B cell (primary cell): ENCODE measurements around the gene SOAT2. TPM values are rescaled to one million over a fixed set of nuclear protein-coding genes. Genes with fewer than 3 reads are reported as not detected.

Experiments
- ATAC-seq: fragments of 200-7000 bp; cut with Tn5 transposase; one replicate; pipeline ENCODE4 v1.10.0; 2021; ENCODE audit warnings: low read depth, mild to moderate bottlenecking, moderate number of reproducible peaks, moderate library complexity
- CTCF ChIA-PET: fragments of 350-600 bp; sonication (Branson Sonifier 250); formaldehyde crosslinking; loops from one replicate; lab custom pipeline; 2021; ENCODE audit warnings: antibody characterized with exemption, inconsistent platforms; lab: Charles Lee
- POLR2A ChIA-PET: fragments of 350-600 bp; sonication (Branson Sonifier 250); formaldehyde crosslinking; loops from one replicate; lab custom pipeline; 2021; ENCODE audit warnings: antibody characterized with exemption; lab: Charles Lee
- DNase-seq: peaks from one replicate; pipeline ENCODE4 v3.0.0; 2013
- H2AFZ ChIP-seq: 2 replicates; pipeline ENCODE4 v1.6.1; 2012; ENCODE audit warnings: mild to moderate bottlenecking, low read depth, low read length; ENCODE audit not compliant: insufficient read depth, poor library complexity, severe bottlenecking
- H3K27ac ChIP-seq, 2 donors: 1 replicate in 1 of 2; 2 replicates in 1 of 2; pipeline ENCODE4 v1.5.1; 2012 to 2013; ENCODE audit warnings: low read length in 2 of 2, mild to moderate bottlenecking in 2 of 2, moderate library complexity in 1 of 2
- H3K27me3 ChIP-seq, 4 experiments: fragments of 200-600 bp in 1 of 4; sonication (generic) in 1 of 4; replicated peaks in 1 of 4; 1 replicate in 2 of 4; 2 replicates in 2 of 4; pipeline versions ENCODE4 v1.6.1 to v1.7.0; 2013 to 2016; ENCODE audit warnings: low read length in 3 of 4, mild to moderate bottlenecking in 2 of 4, mixed read lengths in 1 of 4, moderate library complexity in 1 of 4; ENCODE audit not compliant: insufficient read depth in 4 of 4, control insufficient read depth in 3 of 4; ENCODE audit errors: control extremely low read depth in 1 of 4
- H3K36me3 ChIP-seq, 2 experiments: replicated peaks in 1 of 2; 1 replicate in 1 of 2; 2 replicates in 1 of 2; pipeline versions ENCODE4 v1.6.1 to v1.7.1; 2013; ENCODE audit warnings: low read length in 1 of 2; ENCODE audit not compliant: insufficient read depth in 2 of 2, control insufficient read depth in 1 of 2; ENCODE audit errors: control extremely low read depth in 1 of 2, extremely low read depth in 1 of 2
- H3K4me1 ChIP-seq, 2 donors: fragments of 200-600 bp in 1 of 2; sonication (generic) in 1 of 2; 1 replicate in 1 of 2; 2 replicates in 1 of 2; pipeline versions ENCODE4 v1.5.1 to v1.6.1; 2013 to 2017; ENCODE audit warnings: low read length in 2 of 2; ENCODE audit not compliant: control insufficient read depth in 2 of 2, insufficient read depth in 2 of 2
- H3K4me2 ChIP-seq: replicated peaks from 2 replicates; pipeline ENCODE3; 2012; ENCODE audit warnings: mild to moderate bottlenecking, low read depth, low read length; ENCODE audit not compliant: poor library complexity, severe bottlenecking
- H3K4me3 ChIP-seq, 5 experiments: fragments of 200-600 bp in 1 of 5; sonication (generic) in 1 of 5; 1 replicate in 3 of 5; 2 replicates in 2 of 5; pipeline versions ENCODE4 v1.5.1 to v1.7.0; 2011 to 2016; ENCODE audit warnings: low read length in 4 of 5, mild to moderate bottlenecking in 4 of 5, low read depth in 2 of 5, control low read depth in 1 of 5, moderate library complexity in 1 of 5; ENCODE audit not compliant: insufficient read depth in 1 of 5; ENCODE audit errors: control extremely low read depth in 1 of 5, extremely low read depth in 1 of 5
- H3K79me2 ChIP-seq: fragments of 200-600 bp; sonication (generic); one replicate; pipeline ENCODE4 v1.6.0; 2016; ENCODE audit warnings: low read length; ENCODE audit not compliant: control insufficient read depth, insufficient read depth
- H3K9ac ChIP-seq: fragments of 200-600 bp; sonication (generic); 2 replicates; pipeline ENCODE4 v1.6.1; 2017; ENCODE audit warnings: mild to moderate bottlenecking, low read length, moderate library complexity
- H3K9me3 ChIP-seq, 3 donors: one replicate each; pipeline versions ENCODE4 v1.6.1 to v1.7.1; 2013; ENCODE audit warnings: low read length in 2 of 3; ENCODE audit not compliant: control insufficient read depth in 2 of 3, insufficient read depth in 1 of 3; ENCODE audit errors: control extremely low read depth in 1 of 3
- H4K20me1 ChIP-seq: 2 replicates; pipeline ENCODE4 v1.6.0; 2012; ENCODE audit warnings: mild to moderate bottlenecking, low read length; ENCODE audit not compliant: insufficient read depth, control insufficient read depth, poor library complexity, severe bottlenecking
- H3K27ac Mint-ChIP-seq: one replicate; pipeline ENCODE4 v1.8.0; 2021; ENCODE audit warnings: mixed read lengths
- H3K27me3 Mint-ChIP-seq: one replicate; pipeline ENCODE4 v1.8.0; 2021; ENCODE audit warnings: mixed read lengths
- H3K4me1 Mint-ChIP-seq: one replicate; pipeline ENCODE4 v1.8.0; 2021; ENCODE audit warnings: mixed read lengths
- H3K4me3 Mint-ChIP-seq: one replicate; pipeline ENCODE4 v1.8.0; 2021; ENCODE audit warnings: mixed read lengths
- H3K9me3 Mint-ChIP-seq: one replicate; pipeline ENCODE4 v1.8.0; 2022; ENCODE audit warnings: mixed read lengths; ENCODE audit not compliant: insufficient read depth
- EZH2 ChIP-seq: IDR thresholded peaks from 2 replicates; pipeline ENCODE4 v1.6.1; 2012; ENCODE audit warnings: borderline replicate concordance, low read depth, mild to moderate bottlenecking, moderate library complexity, low read length; ENCODE audit not compliant: insufficient read depth, poor library complexity, severe bottlenecking
- WGBS: methylation state at CpG from one replicate; pipeline ENCODE4 v1.1.5; 2013; ENCODE audit warnings: missing lambda C conversion rate; ENCODE audit not compliant: insufficient coverage; 5-methylcytosine and 5-hydroxymethylcytosine counted together
- intact Hi-C: fragments of 100-400 bp; cut with micrococcal nuclease; formaldehyde crosslinking; loops from one replicate; pipeline ENCODE4 v1.10.0; 2022
- polyA plus RNA-seq: library from polyadenylated mRNA; depleted of rRNA; stranded (reverse); fragments of >200 nt; gene quantifications from 2 replicates; pipeline ENCODE4 v1.2.3, GENCODE V29; 2012
- total RNA-seq, 2 donors: library from RNA; stranded (reverse); fragments of 120-200 nt in 1 of 2; gene quantifications; 1 replicate in 1 of 2; 2 replicates in 1 of 2; pipeline versions ENCODE4 v1.2.3 to v1.2.4, GENCODE V29; 2013 to 2022
- TF ChIP-seq, protein P1 (sequence below): fragments of 200-600 bp; IDR thresholded peaks from one replicate; pipeline ENCODE4 v1.8.0; 2022; ENCODE audit warnings: antibody characterized with exemption, mild to moderate bottlenecking

Gene SOAT2
- total and polyA plus RNA-seq, 2 donors (not counting 1 experiment from before 2014, with no cell fraction given): 0.31 TPM; not detected in 1

DNA sequence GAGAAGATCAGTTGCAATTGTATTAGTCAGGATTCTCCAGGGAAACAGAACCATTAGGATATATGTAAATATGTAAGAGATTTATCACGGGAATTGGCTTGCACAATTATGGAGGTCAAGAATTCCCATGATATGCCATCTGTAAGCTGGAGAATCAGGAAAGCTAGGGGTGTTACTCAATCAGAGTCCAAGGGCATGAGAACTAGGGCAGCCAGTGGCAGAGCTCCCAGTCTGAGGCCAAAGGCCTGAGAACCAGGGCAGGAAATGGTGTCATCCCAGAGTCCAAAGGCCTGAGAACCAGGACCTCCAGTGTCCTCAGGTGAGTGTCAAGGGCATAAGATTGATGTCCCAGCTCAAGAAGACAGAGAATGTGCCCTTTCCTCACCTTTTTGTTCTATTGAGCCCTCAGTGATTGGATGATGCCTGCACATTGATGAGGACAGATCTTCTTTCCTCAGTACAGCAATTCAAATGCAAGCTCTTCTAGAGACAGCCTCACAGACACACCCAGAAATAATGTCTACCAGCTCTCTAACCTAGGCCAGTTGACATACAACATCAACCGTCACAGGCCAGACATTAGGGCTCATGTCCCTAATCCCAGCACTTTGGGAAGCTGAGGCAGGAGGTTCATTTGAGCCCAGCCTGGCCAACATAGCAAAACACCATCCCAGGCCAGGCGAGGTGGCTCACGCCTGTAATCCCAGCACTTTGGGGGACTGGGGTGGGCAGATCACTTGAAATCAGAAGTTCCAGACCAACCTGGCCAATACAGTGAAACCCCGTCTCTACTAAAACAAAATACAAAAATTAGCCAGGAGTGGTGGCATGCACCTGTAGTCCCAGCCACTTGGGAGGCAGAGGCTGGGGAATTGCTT is 42.3 kb downstream of the SOAT2 start:
- Mint-ChIP-seq H3K27ac (no peak overlapping the region), H3K27me3 (peaks cover 9% of the 10 kb centered on the region), H3K4me3 (no peak overlapping the region), H3K4me1 (no peaks in the 10 kb centered on the region), H3K9me3 (no peaks in the 10 kb centered on the region)
- Histone ChIP-seq H2AFZ (no peak overlapping the region), H4K20me1 (no peaks in the 10 kb centered on the region), H3K79me2 (no peaks in the 10 kb centered on the region), H3K4me2 (no peak overlapping the region), H3K9ac (no peak overlapping the region), H3K36me3 (no peaks in the 10 kb centered on the region), H3K27ac (no peak overlapping the region), H3K9me3 (no peaks in the 10 kb centered on the region), H3K4me1 (no peaks in the 10 kb centered on the region), H3K27me3 (no peaks in the 10 kb centered on the region), H3K4me3 (no peak overlapping the region)
- TF ChIP-seq, protein P1, sequence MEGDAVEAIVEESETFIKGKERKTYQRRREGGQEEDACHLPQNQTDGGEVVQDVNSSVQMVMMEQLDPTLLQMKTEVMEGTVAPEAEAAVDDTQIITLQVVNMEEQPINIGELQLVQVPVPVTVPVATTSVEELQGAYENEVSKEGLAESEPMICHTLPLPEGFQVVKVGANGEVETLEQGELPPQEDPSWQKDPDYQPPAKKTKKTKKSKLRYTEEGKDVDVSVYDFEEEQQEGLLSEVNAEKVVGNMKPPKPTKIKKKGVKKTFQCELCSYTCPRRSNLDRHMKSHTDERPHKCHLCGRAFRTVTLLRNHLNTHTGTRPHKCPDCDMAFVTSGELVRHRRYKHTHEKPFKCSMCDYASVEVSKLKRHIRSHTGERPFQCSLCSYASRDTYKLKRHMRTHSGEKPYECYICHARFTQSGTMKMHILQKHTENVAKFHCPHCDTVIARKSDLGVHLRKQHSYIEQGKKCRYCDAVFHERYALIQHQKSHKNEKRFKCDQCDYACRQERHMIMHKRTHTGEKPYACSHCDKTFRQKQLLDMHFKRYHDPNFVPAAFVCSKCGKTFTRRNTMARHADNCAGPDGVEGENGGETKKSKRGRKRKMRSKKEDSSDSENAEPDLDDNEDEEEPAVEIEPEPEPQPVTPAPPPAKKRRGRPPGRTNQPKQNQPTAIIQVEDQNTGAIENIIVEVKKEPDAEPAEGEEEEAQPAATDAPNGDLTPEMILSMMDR: no peak
- no peak for TF ChIP-seq EZH2
- ChIA-PET POLR2A (no interaction called here), CTCF (no interaction called here)
- ATAC-seq: no peak
- DNase-seq: no peak
- intact Hi-C loops: no loop called here
- 95% methylated on average over 4 of the region's 5 CpGs for WGBS

DNA sequence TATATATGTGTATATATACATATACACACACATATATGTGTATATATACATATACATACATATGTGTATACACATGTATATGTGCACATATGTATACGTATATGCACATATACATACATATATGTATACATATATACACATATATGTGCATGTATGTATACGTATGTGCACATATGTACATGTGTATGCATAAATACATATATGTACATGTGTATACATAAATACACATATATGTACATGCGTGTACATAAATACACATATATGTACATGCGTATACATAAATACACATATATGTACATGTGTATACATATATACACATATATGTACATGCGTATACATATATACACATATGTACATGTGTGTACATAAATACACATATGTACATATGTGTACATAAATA is 43.9 kb downstream of the SOAT2 start:
- no peaks in the 10 kb centered on the region for H3K4me1 ChIP-seq
- H3K9me3 ChIP-seq: no peaks in the 10 kb centered on the region
- intact Hi-C loops: no loop called here
- no peak overlapping the region for H3K27ac ChIP-seq
- no peak for TF ChIP-seq EZH2
- TF ChIP-seq, protein P1: no peak
- no peaks in the 10 kb centered on the region for H3K36me3 ChIP-seq
- H3K4me2 ChIP-seq: no peak overlapping the region
- no peaks in the 10 kb centered on the region for H3K79me2 ChIP-seq
- no peak overlapping the region for H3K4me3 ChIP-seq
- H3K9ac ChIP-seq: no peak overlapping the region
- H2AFZ ChIP-seq: no peak overlapping the region
- WGBS: no CpG with 5 or more reads among the region's 5 CpGs
- H3K4me3 Mint-ChIP-seq: no peak overlapping the region
- no peaks in the 10 kb centered on the region for H4K20me1 ChIP-seq
- no peaks in the 10 kb centered on the region for H3K9me3 Mint-ChIP-seq
- CTCF ChIA-PET: no interaction called here
- no peak for DNase-seq
- no peak overlapping the region for H3K27ac Mint-ChIP-seq
- no peaks in the 10 kb centered on the region for H3K4me1 Mint-ChIP-seq
- peaks cover 5% of the 10 kb centered on the region for H3K27me3 Mint-ChIP-seq
- POLR2A ChIA-PET: no interaction called here
- no peaks in the 10 kb centered on the region for H3K27me3 ChIP-seq
- ATAC-seq: no peak
